PC-3 (cell line): ENCODE results near the gene NPSR1. TPM values are rescaled to one million over a fixed set of nuclear protein-coding genes. Genes with fewer than 3 reads are reported as not detected.
"Not testable (repeated sequence)": the region's sequence is repeated elsewhere in the genome, so short reads cannot be mapped to it uniquely, and the experiment has no call there.

Experiments used
- ATAC-seq: fragments of 200-7000 bp; cut with Tn5 transposase; 2 replicates; pipeline ENCODE4 v1.9.1; 2020; ENCODE audit warnings: mild to moderate bottlenecking, moderate library complexity
- BruUV-seq: library from RNA; stranded (reverse); fragments of 400-500 nt; replicated peaks from 2 replicates; lab custom pipeline; 2021; lab: Mats Ljungman, UMichigan
- CTCF ChIA-PET: fragments of 300-600 bp; sonication (Branson Sonifier 250); formaldehyde crosslinking; loops from one replicate; lab custom pipeline; 2022; ENCODE audit warnings: antibody characterized with exemption; lab: Charles Lee
- POLR2A ChIA-PET: fragments of 300-600 bp; sonication (Branson Sonifier 250); formaldehyde crosslinking; loops from one replicate; lab custom pipeline; 2022; ENCODE audit warnings: antibody characterized with exemption; ENCODE audit not compliant: unreplicated experiment; lab: Charles Lee
- DNase-seq: peaks from one replicate; pipeline ENCODE4 v3.0.0-alpha.2; 2015
- H2AFZ ChIP-seq: fragments of 300-600 bp; sonication (generic); 2 replicates; pipeline ENCODE4 v1.6.0; 2016; ENCODE audit warnings: antibody characterized with exemption, low read length
- H3F3A ChIP-seq: fragments of 300-600 bp; sonication (generic); one replicate; pipeline ENCODE4 v1.6.0; 2017; ENCODE audit warnings: antibody characterized with exemption, low read length, control low read depth, mild to moderate bottlenecking; ENCODE audit not compliant: unreplicated experiment
- H3K27ac ChIP-seq: fragments of 300-600 bp; sonication (generic); 2 replicates; pipeline ENCODE4 v1.5.1; 2016; ENCODE audit warnings: mild to moderate bottlenecking, low read length
- H3K27me3 ChIP-seq: fragments of 300-600 bp; sonication (generic); 2 replicates; pipeline ENCODE4 v1.6.1; 2016; ENCODE audit warnings: low read length, mixed read lengths
- H3K36me3 ChIP-seq: fragments of 300-600 bp; sonication (generic); 2 replicates; pipeline ENCODE4 v1.6.1; 2016; ENCODE audit warnings: low read depth, mixed run types, low read length, mixed read lengths
- H3K4me1 ChIP-seq: fragments of 300-600 bp; sonication (generic); 2 replicates; pipeline ENCODE4 v1.5.1; 2016; ENCODE audit warnings: low read length; ENCODE audit not compliant: insufficient read depth
- H3K4me2 ChIP-seq: fragments of 300-600 bp; sonication (generic); 2 replicates; pipeline ENCODE4 v1.6.0; 2016; ENCODE audit warnings: low read length
- H3K4me3 ChIP-seq: fragments of 300-600 bp; sonication (generic); 2 replicates; pipeline ENCODE4 v1.5.1; 2016; ENCODE audit warnings: mild to moderate bottlenecking, low read length, mixed read lengths
- H3K79me2 ChIP-seq: fragments of 300-600 bp; sonication (generic); 2 replicates; pipeline ENCODE4 v1.6.1; 2017; ENCODE audit warnings: low read length, mixed read lengths
- H3K9ac ChIP-seq: fragments of 300-600 bp; sonication (generic); 2 replicates; pipeline ENCODE4 v1.6.0; 2016; ENCODE audit warnings: mild to moderate bottlenecking, low read length
- H3K9me2 ChIP-seq: fragments of 300-600 bp; sonication (generic); replicated peaks from 2 replicates; pipeline ENCODE4 v1.6.1; 2016; ENCODE audit warnings: mixed run types, low read length, mixed read lengths
- H3K9me3 ChIP-seq: fragments of 300-600 bp; sonication (generic); 2 replicates; pipeline ENCODE4 v1.6.1; 2016; ENCODE audit warnings: low read length, mixed read lengths
- H4K20me1 ChIP-seq: fragments of 300-600 bp; sonication (generic); 2 replicates; pipeline ENCODE4 v1.6.1; 2016; ENCODE audit warnings: low read length, mixed read lengths
- CTCF ChIP-seq: fragments of 300-600 bp; sonication (generic); conservative IDR thresholded peaks from 2 replicates; pipeline ENCODE4 v1.5.1; 2017; ENCODE audit warnings: antibody characterized with exemption, low read depth, mild to moderate bottlenecking, low read length
- EZH2 ChIP-seq: fragments of 300-600 bp; sonication (generic); IDR thresholded peaks from one replicate; pipeline ENCODE4 v1.6.1; 2017; ENCODE audit warnings: antibody characterized with exemption, mild to moderate bottlenecking, low read length; ENCODE audit not compliant: unreplicated experiment
- EZH2phosphoT487 ChIP-seq: fragments of 300-600 bp; sonication (generic); IDR thresholded peaks from 2 replicates; pipeline ENCODE4 v1.6.1; 2018; ENCODE audit warnings: mild to moderate bottlenecking, antibody characterized with exemption, low read length, borderline replicate concordance
- intact Hi-C: fragments of 100-400 bp; cut with micrococcal nuclease; formaldehyde crosslinking; loops from 2 replicates; pipeline ENCODE4 v1.9.0; 2023
- total RNA-seq: library from RNA; depleted of rRNA; stranded (reverse); fragments of >200 nt; gene quantifications from 2 replicates; pipeline ENCODE4 v1.2.3, GENCODE V29; 2014

NPSR1 gene
- total RNA-seq, 1 experiment from 2014 or later = not detected

DNA sequence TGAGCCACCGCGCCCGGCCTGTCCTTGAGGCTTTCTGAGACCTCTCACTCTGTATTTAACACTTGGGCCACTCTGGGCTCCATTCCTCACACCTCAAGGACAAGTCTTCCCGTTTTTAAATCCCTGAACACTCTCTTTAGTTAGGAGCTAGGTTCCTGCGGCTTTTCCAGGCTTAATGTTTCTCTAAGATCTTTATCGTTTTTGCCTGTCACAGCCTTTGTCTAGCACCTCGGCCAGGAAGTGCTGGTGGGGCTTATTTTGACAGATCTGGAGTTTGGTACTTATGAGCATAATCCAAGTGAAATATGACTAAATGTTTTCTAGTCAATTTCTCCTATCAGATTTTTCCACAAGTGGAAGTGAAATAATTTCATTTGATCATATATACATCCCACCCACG is 192.7 kb downstream of the NPSR1 start:
- no peaks in the 10 kb centered on the region for H3K9me2 ChIP-seq
- no peak for TF ChIP-seq CTCF
- TF ChIP-seq EZH2phosphoT487 = no peak
- no peak for TF ChIP-seq EZH2
- no peak overlapping the region for H3K4me2 ChIP-seq
- H3K36me3 ChIP-seq = no peaks in the 10 kb centered on the region
- H3K9me3 ChIP-seq = no peaks in the 10 kb centered on the region
- ATAC-seq (no peak), DNase-seq (no peak)
- POLR2A ChIA-PET = no interaction called here
- no peak overlapping the region for H3K4me3 ChIP-seq
- H4K20me1 ChIP-seq = no peaks in the 10 kb centered on the region
- CTCF ChIA-PET = no interaction called here
- no TSS peak for BruUV-seq
- no peak overlapping the region for H2AFZ ChIP-seq
- no peaks in the 10 kb centered on the region for H3F3A ChIP-seq
- H3K27ac ChIP-seq = no peak overlapping the region
- intact Hi-C loops = no loop called here
- no peak overlapping the region for H3K9ac ChIP-seq
- H3K4me1 ChIP-seq = peaks cover 9% of the 10 kb centered on the region
- H3K79me2 ChIP-seq = no peaks in the 10 kb centered on the region
- H3K27me3 ChIP-seq = no peaks in the 10 kb centered on the region

DNA sequence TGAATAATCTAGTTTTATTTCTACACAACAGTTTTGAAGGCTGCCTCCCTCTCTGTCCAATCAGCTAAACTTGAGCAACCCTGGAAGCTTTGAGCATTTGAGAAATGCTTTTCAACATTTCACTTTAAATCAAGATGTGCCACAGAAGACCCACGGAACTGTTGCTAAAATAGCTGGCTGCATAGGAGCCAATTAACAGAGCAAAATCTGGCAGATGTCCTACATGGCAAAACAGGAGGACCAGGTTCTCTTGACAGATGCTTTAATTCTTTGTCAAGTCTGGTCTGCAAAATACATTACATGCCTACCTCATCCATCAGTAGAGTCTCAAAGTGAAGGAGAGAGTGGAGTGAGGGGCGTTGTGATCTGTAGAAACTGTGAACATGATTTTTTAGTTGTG is 193.4 kb downstream of the NPSR1 start:
- Histone ChIP-seq H3K27ac (no peak overlapping the region), H3K27me3 (0 out of 2 replicates have a peak, but pooled peaks cover 2% of the 10 kb centered on the region), H3F3A (no peaks in the 10 kb centered on the region), H2AFZ (no peak overlapping the region), H3K9me2 (no peaks in the 10 kb centered on the region), H3K4me3 (no peak overlapping the region), H3K9me3 (no peaks in the 10 kb centered on the region), H3K4me2 (no peak overlapping the region), H4K20me1 (no peaks in the 10 kb centered on the region), H3K36me3 (no peaks in the 10 kb centered on the region), H3K9ac (no peak overlapping the region), H3K4me1 (peaks cover 9% of the 10 kb centered on the region), H3K79me2 (no peaks in the 10 kb centered on the region)
- DNase-seq (no peak), ATAC-seq (no peak)
- no peak for TF ChIP-seq EZH2
- TF ChIP-seq EZH2phosphoT487 = no peak
- TF ChIP-seq CTCF = no peak
- BruUV-seq = no TSS peak
- ChIA-PET POLR2A (no interaction called here), CTCF (no interaction called here)
- intact Hi-C loops = no loop called here

DNA sequence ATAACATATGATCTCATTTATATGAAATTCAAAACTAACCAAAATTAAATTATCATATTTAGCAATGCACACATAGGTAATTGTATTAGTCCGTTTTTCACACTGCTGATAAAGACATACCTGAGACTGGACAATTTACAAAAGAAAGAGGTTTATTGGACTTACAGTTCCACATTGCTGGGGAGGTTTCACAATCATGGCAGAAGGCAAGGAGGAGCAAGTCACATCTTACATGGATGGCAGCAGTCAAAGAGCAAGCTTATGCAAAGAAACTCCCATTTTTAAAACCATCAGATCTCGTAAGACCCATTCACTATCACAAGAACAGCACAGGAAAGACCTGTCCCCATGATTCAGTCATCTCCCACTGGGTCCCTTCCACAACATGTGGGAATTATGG is 200.4 kb downstream of the NPSR1 start:
- H3K79me2 ChIP-seq, intact Hi-C loops, ATAC-seq, H3K36me3 ChIP-seq, DNase-seq, H3K4me3 ChIP-seq, H3K9ac ChIP-seq, H3K9me3 ChIP-seq, H3F3A ChIP-seq, H3K27me3 ChIP-seq, H3K27ac ChIP-seq, H4K20me1 ChIP-seq, CTCF ChIA-PET, BruUV-seq, H3K4me1 ChIP-seq, POLR2A ChIA-PET, H3K9me2 ChIP-seq, H2AFZ ChIP-seq, H3K4me2 ChIP-seq: not testable (repeated sequence)

GRCh38 chr7:34859281-34859680 is 201.3 kb downstream of the NPSR1 start:
- H3F3A ChIP-seq, CTCF ChIA-PET, H3K9me2 ChIP-seq, H3K4me2 ChIP-seq, H3K36me3 ChIP-seq, POLR2A ChIA-PET, BruUV-seq, H3K9me3 ChIP-seq, H3K9ac ChIP-seq, H2AFZ ChIP-seq, H3K79me2 ChIP-seq, H3K27ac ChIP-seq, H3K4me1 ChIP-seq, intact Hi-C loops, ATAC-seq, H3K27me3 ChIP-seq, H4K20me1 ChIP-seq, H3K4me3 ChIP-seq, DNase-seq: not testable (repeated sequence)

DNA sequence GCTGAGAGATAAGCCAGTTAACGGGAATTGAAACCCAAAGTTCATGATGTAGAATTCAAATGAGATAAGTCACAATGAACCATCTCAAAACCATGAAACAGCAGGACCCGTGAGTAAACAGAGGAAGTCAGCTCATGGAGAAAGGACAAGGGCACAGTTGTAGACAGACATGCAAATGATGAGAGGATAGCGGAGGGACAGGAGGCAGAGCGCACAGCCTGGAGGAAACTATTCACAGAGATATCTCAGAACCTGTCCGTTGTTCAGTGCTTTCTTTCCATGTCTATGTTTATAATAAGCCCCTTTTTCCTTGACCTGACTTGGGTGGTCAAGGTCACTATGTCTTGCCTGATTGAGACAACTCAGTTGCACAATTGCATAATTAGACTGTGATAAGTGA is 208.2 kb downstream of the NPSR1 start:
- BruUV-seq, ATAC-seq, H2AFZ ChIP-seq, H3K9ac ChIP-seq, H3K27me3 ChIP-seq, CTCF ChIA-PET, H3K79me2 ChIP-seq, H3K36me3 ChIP-seq, DNase-seq, H3K9me2 ChIP-seq, intact Hi-C loops, H4K20me1 ChIP-seq, POLR2A ChIA-PET, H3K27ac ChIP-seq, H3K4me3 ChIP-seq, H3K4me1 ChIP-seq, H3K9me3 ChIP-seq, H3F3A ChIP-seq, H3K4me2 ChIP-seq: not testable (repeated sequence)
